A673 (cell line): ENCODE measurements around the gene KIR2DL1. TPM values are rescaled to one million over a fixed set of nuclear protein-coding genes. Genes with fewer than 3 reads are reported as not detected.

Experiments used
- BruUV-seq: library from RNA; stranded (reverse); fragments of 400-500 nt; replicated peaks from 2 replicates; lab custom pipeline; 2021; lab: Mats Ljungman, UMichigan
- CTCF ChIA-PET: fragments of 300-600 bp; sonication (Branson Sonifier 250); formaldehyde crosslinking; loops from one replicate; lab custom pipeline; 2022; ENCODE audit warnings: antibody characterized with exemption; lab: Charles Lee
- POLR2A ChIA-PET: fragments of 300-600 bp; sonication (Branson Sonifier 250); formaldehyde crosslinking; loops from one replicate; lab custom pipeline; 2022; ENCODE audit warnings: antibody characterized with exemption; ENCODE audit not compliant: low non-redundant PET; lab: Charles Lee
- DNase-seq: peaks from one replicate; pipeline ENCODE4 v3.0.0-alpha.2; 2015; ENCODE audit warnings: low spot score
- H3K27ac ChIP-seq: fragments of 200-600 bp; sonication (generic); 2 replicates; pipeline ENCODE4 v1.5.1; 2016; ENCODE audit warnings: mixed run types, low read depth, mild to moderate bottlenecking, mixed read lengths, antibody characterized with exemption, low read length; ENCODE audit not compliant: poor library complexity, severe bottlenecking
- H3K27me3 ChIP-seq: fragments of 200-600 bp; sonication (generic); replicated peaks from 2 replicates; pipeline ENCODE4 v1.6.1; 2017; ENCODE audit warnings: mixed run types, low read depth, mild to moderate bottlenecking, mixed read lengths, antibody characterized with exemption, low read length; ENCODE audit not compliant: insufficient read depth, poor library complexity
- H3K36me3 ChIP-seq: fragments of 200-600 bp; sonication (generic); 2 replicates; pipeline ENCODE4 v1.6.1; 2016; ENCODE audit warnings: mixed run types, mild to moderate bottlenecking, mixed read lengths, antibody characterized with exemption, low read length; ENCODE audit not compliant: insufficient read depth, poor library complexity, severe bottlenecking
- H3K4me1 ChIP-seq: fragments of 200-600 bp; sonication (generic); 2 replicates; pipeline ENCODE4 v1.6.1; 2017; ENCODE audit warnings: mixed run types, mild to moderate bottlenecking, mixed read lengths, antibody characterized with exemption, low read length; ENCODE audit not compliant: insufficient read depth, poor library complexity, severe bottlenecking
- H3K4me3 ChIP-seq: fragments of 200-600 bp; sonication (generic); 2 replicates; pipeline ENCODE4 v1.5.1; 2016; ENCODE audit warnings: low read depth, mixed run types, mild to moderate bottlenecking, mixed read lengths, low read length; ENCODE audit not compliant: poor library complexity, severe bottlenecking
- H3K9me3 ChIP-seq: fragments of 200-600 bp; sonication (generic); 2 replicates; pipeline ENCODE4 v1.6.1; 2016; ENCODE audit warnings: mixed run types, low read depth, mild to moderate bottlenecking, mixed read lengths, antibody characterized with exemption, low read length; ENCODE audit not compliant: poor library complexity, severe bottlenecking
- CTCF ChIP-seq: fragments of 300-800, 200-600 bp; sonication (generic); conservative IDR thresholded peaks from 2 replicates; pipeline ENCODE4 v1.5.1; 2017; ENCODE audit warnings: low read depth, mild to moderate bottlenecking, antibody characterized with exemption, low read length, moderate library complexity, mixed read lengths
- EZH2 ChIP-seq: fragments of 200-600 bp; sonication (generic); IDR thresholded peaks from 2 replicates; pipeline ENCODE4 v1.6.1; 2017; ENCODE audit warnings: borderline replicate concordance, low read depth, mild to moderate bottlenecking, mixed read lengths, antibody characterized with exemption, low read length; ENCODE audit not compliant: poor library complexity, severe bottlenecking
- intact Hi-C: fragments of 100-400 bp; cut with micrococcal nuclease; formaldehyde crosslinking; loops from one replicate; pipeline ENCODE4 v1.10.0; 2022; ENCODE audit not compliant: unreplicated experiment
- total RNA-seq: library from RNA; stranded (reverse); gene quantifications from 2 replicates; pipeline ENCODE4 v1.2.3, GENCODE V29; 2021

KIR2DL1 gene
- total RNA-seq, 1 experiment from 2014 or later: not detected

- no peak overlapping the region for H3K4me3 ChIP-seq
- TF ChIP-seq EZH2: no peak
- no peak for TF ChIP-seq CTCF
- no peaks in the 10 kb centered on the region for H3K4me1 ChIP-seq
- H3K27ac ChIP-seq: no peak overlapping the region
- intact Hi-C loops: no loop called here
- no peak for DNase-seq
- H3K36me3 ChIP-seq: no peaks in the 10 kb centered on the region
- ChIA-PET POLR2A (no interaction called here), CTCF (no interaction called here)
- no TSS peak for BruUV-seq
- H3K9me3 ChIP-seq: no peaks in the 10 kb centered on the region
- peaks cover 12% of the 10 kb centered on the region for H3K27me3 ChIP-seq
These were observed 26.2 kb downstream of the KIR2DL1 start for GRCh38 chr19:54795758-54796157.

- intact Hi-C loops: no loop called here
- Histone ChIP-seq H3K9me3 (no peaks in the 10 kb centered on the region), H3K4me1 (no peaks in the 10 kb centered on the region), H3K27me3 (peaks cover 4% of the 10 kb centered on the region), H3K4me3 (no peak within 1 kb of the TSS), H3K36me3 (no peaks in the 10 kb centered on the region), H3K27ac (no peak within 1 kb of the TSS)
- CTCF ChIA-PET: no interaction called here
- POLR2A ChIA-PET: no interaction called here
- TF ChIP-seq EZH2 (no peak), CTCF (no peak)
- no TSS peak for BruUV-seq
- DNase-seq: no peak
These were observed 33.8 kb downstream of the KIR2DL1 start, which contains the start of gene KIR2DL4 for GRCh38 chr19:54803410-54803809. Gene KIR2DL4, plus strand, starts transcription at chr19:54803610. Its CDS starts 42 bp downstream, at chr19:54803652.

- CTCF ChIA-PET: no interaction called here
- no peak overlapping the region for H3K4me3 ChIP-seq
- no peaks in the 10 kb centered on the region for H3K9me3 ChIP-seq
These were observed 34.5 kb downstream of the KIR2DL1 start for GRCh38 chr19:54804101-54804500.

More at GRCh38 chr19:54804101-54804500, 34.5 kb downstream of the KIR2DL1 start:
- POLR2A ChIA-PET: no interaction called here
- Histone ChIP-seq H3K27me3 (no peaks in the 10 kb centered on the region), H3K27ac (no peak overlapping the region), H3K36me3 (no peaks in the 10 kb centered on the region), H3K4me1 (no peaks in the 10 kb centered on the region)
- DNase-seq: no peak
- BruUV-seq: no TSS peak
- intact Hi-C loops: no loop called here
- TF ChIP-seq CTCF (no peak), EZH2 (no peak)
